H1 (cell line): ENCODE results near the gene ATF7IP2. TPM values are rescaled to one million over a fixed set of nuclear protein-coding genes. Genes with fewer than 3 reads are reported as not detected.

ENCODE experiments used
- CTCF ChIA-PET: fragments of 300-600 bp; sonication (Branson Sonifier 250); formaldehyde crosslinking; loops from one replicate; lab custom pipeline; 2021; ENCODE audit not compliant: partially characterized antibody; lab: Charles Lee
- POLR2A ChIA-PET: fragments of 300-600 bp; sonication (Branson Sonifier 250); formaldehyde crosslinking; loops from one replicate; lab custom pipeline; 2021; ENCODE audit warnings: inconsistent platforms; ENCODE audit not compliant: partially characterized antibody; lab: Charles Lee
- DNase-seq, 2 experiments: peaks; one replicate each; pipeline versions ENCODE4 v3.0.0 to v3.0.0-alpha.2; 2010 to 2022; ENCODE audit warnings: low spot score in 2 of 2, low read depth in 1 of 2, mixed read lengths in 1 of 2
- FAIRE-seq: peaks from 2 replicates; lab custom pipeline; 2011; peaks lifted over from hg19 to GRCh38; lab: Jason Lieb, UNC
- H2AFZ ChIP-seq: 2 replicates; pipeline ENCODE4 v1.8.1; 2012; ENCODE audit warnings: low read length, inconsistent platforms
- H2AK5ac ChIP-seq: 2 replicates; pipeline ENCODE4 v1.6.1; 2013; ENCODE audit warnings: low read depth, low read length
- H2BK120ac ChIP-seq: replicated peaks from 2 replicates; pipeline ENCODE3; 2013; ENCODE audit warnings: low read depth, low read length, inconsistent platforms
- H2BK12ac ChIP-seq: 2 replicates; pipeline ENCODE4 v1.6.1; 2013; ENCODE audit warnings: low read depth, low read length
- H2BK15ac ChIP-seq: 2 replicates; pipeline ENCODE4 v1.6.1; 2013; ENCODE audit warnings: low read length
- H2BK20ac ChIP-seq: 2 replicates; pipeline ENCODE4 v1.6.1; 2013; ENCODE audit warnings: low read length
- H2BK5ac ChIP-seq: 2 replicates; pipeline ENCODE4 v1.6.1; 2013; ENCODE audit warnings: low read depth, low read length
- H3K14ac ChIP-seq: 2 replicates; pipeline ENCODE4 v1.6.1; 2013; ENCODE audit warnings: inconsistent platforms; ENCODE audit not compliant: insufficient read length
- H3K18ac ChIP-seq: 2 replicates; pipeline ENCODE4 v1.6.1; 2013; ENCODE audit warnings: low read length; ENCODE audit errors: extremely low read depth
- H3K23ac ChIP-seq: 2 replicates; pipeline ENCODE4 v1.6.1; 2013; ENCODE audit warnings: inconsistent platforms; ENCODE audit not compliant: insufficient read length
- H3K23me2 ChIP-seq: 2 replicates; pipeline ENCODE4 v1.6.1; 2013; ENCODE audit warnings: low read depth, low read length
- H3K27ac ChIP-seq: 2 replicates; pipeline ENCODE4 v1.6.1; 2011; ENCODE audit warnings: low read depth, low read length, inconsistent platforms
- H3K27me3 ChIP-seq, 4 experiments: replicated peaks in 1 of 4; 1 replicate in 1 of 4; 2 replicates in 3 of 4; pipeline versions ENCODE4 v1.6.1 to v1.8.1; 2011 to 2013; ENCODE audit warnings: low read length in 3 of 4, mild to moderate bottlenecking in 3 of 4, inconsistent platforms in 2 of 4, mixed read lengths in 2 of 4, moderate library complexity in 1 of 4; ENCODE audit not compliant: control insufficient read depth in 3 of 4, insufficient read depth in 3 of 4; ENCODE audit errors: extremely low read depth in 1 of 4
- H3K36me3 ChIP-seq, 4 experiments: 2 replicates each; pipeline versions ENCODE4 v1.6.1 to v1.8.1; 2011 to 2013; ENCODE audit warnings: mild to moderate bottlenecking in 4 of 4, low read length in 3 of 4, moderate library complexity in 2 of 4, control low read depth in 1 of 4, inconsistent platforms in 1 of 4; ENCODE audit not compliant: insufficient read depth in 4 of 4, control insufficient read depth in 2 of 4
- H3K4ac ChIP-seq: replicated peaks from 2 replicates; pipeline ENCODE3; 2013; ENCODE audit warnings: low read length, low read depth, mixed read lengths, inconsistent platforms; ENCODE audit not compliant: insufficient read length
- H3K4me1 ChIP-seq, 4 experiments: replicated peaks in 1 of 4; 1 replicate in 1 of 4; 2 replicates in 3 of 4; pipeline versions ENCODE4 v1.6.1 to v1.8.1; 2011 to 2013; ENCODE audit warnings: low read length in 3 of 4, inconsistent platforms in 2 of 4, mixed read lengths in 1 of 4; ENCODE audit not compliant: insufficient read depth in 4 of 4, control insufficient read depth in 3 of 4
- H3K4me2 ChIP-seq, 2 experiments: 2 replicates each; pipeline versions ENCODE4 v1.6.1 to v1.8.1; 2011 to 2013; ENCODE audit warnings: low read depth in 2 of 2, low read length in 2 of 2, control low read depth in 1 of 2, inconsistent platforms in 1 of 2, mild to moderate bottlenecking in 1 of 2; ENCODE audit not compliant: insufficient read depth in 1 of 2
- H3K4me3 ChIP-seq, 4 experiments: fragments of 200-600, 300-600 bp in 1 of 4; sonication (generic), shearing (Covaris generic), sonication (Bioruptor Twin) in 1 of 4; 2 replicates each; pipeline versions ENCODE4 v1.5.1 to v1.8.1; 2011 to 2016; ENCODE audit warnings: low read length in 4 of 4, low read depth in 3 of 4, control low read depth in 2 of 4, inconsistent platforms in 2 of 4, mild to moderate bottlenecking in 2 of 4, mixed read lengths in 1 of 4, moderate library complexity in 1 of 4; ENCODE audit not compliant: insufficient read depth in 2 of 4; ENCODE audit errors: extremely low read depth in 1 of 4
- H3K56ac ChIP-seq: replicated peaks from 2 replicates; pipeline ENCODE3; 2013; ENCODE audit warnings: low read depth, mild to moderate bottlenecking, mixed read lengths, low read length, inconsistent platforms; ENCODE audit not compliant: insufficient read length
- H3K79me1 ChIP-seq: 2 replicates; pipeline ENCODE4 v1.6.1; 2013; ENCODE audit warnings: low read depth, low read length, control low read depth
- H3K79me2 ChIP-seq, 2 experiments: 2 replicates each; pipeline versions ENCODE4 v1.6.1 to v1.8.1; 2012 to 2013; ENCODE audit warnings: low read length in 2 of 2, mild to moderate bottlenecking in 2 of 2, inconsistent platforms in 1 of 2; ENCODE audit not compliant: insufficient read depth in 2 of 2, control insufficient read depth in 1 of 2
- H3K9ac ChIP-seq, 4 experiments: replicated peaks in 1 of 4; 1 replicate in 1 of 4; 2 replicates in 3 of 4; pipeline versions ENCODE4 v1.6.1 to v1.8.1; 2011 to 2013; ENCODE audit warnings: low read depth in 3 of 4, low read length in 3 of 4, control low read depth in 2 of 4, mild to moderate bottlenecking in 2 of 4, moderate library complexity in 2 of 4, inconsistent platforms in 1 of 4; ENCODE audit errors: extremely low read depth in 1 of 4
- H3K9me3 ChIP-seq, 2 experiments: 2 replicates each; pipeline versions ENCODE4 v1.6.1 to v1.8.1; 2012 to 2013; ENCODE audit warnings: mild to moderate bottlenecking in 2 of 2, moderate library complexity in 2 of 2, control low read depth in 1 of 2, inconsistent platforms in 1 of 2, low read depth in 1 of 2, low read length in 1 of 2, mixed read lengths in 1 of 2; ENCODE audit not compliant: insufficient read depth in 2 of 2
- H4K20me1 ChIP-seq, 2 experiments: replicated peaks in 1 of 2; 2 replicates each; pipeline versions ENCODE3 to v1.8.1; 2011 to 2013; ENCODE audit warnings: inconsistent platforms in 2 of 2, low read length in 2 of 2, mild to moderate bottlenecking in 1 of 2; ENCODE audit not compliant: insufficient read depth in 2 of 2, control insufficient read depth in 1 of 2
- H4K5ac ChIP-seq: 2 replicates; pipeline ENCODE4 v1.6.1; 2013; ENCODE audit warnings: low read length, low read depth, mixed read lengths, inconsistent platforms; ENCODE audit not compliant: insufficient read length
- H4K8ac ChIP-seq: 2 replicates; pipeline ENCODE4 v1.8.0; 2013; ENCODE audit warnings: mild to moderate bottlenecking, moderate library complexity, low read length, inconsistent platforms; ENCODE audit not compliant: insufficient read depth; ENCODE audit errors: extremely low read depth
- H4K91ac ChIP-seq: replicated peaks from 2 replicates; pipeline ENCODE3; 2013; ENCODE audit warnings: low read length, mixed read lengths, inconsistent platforms; ENCODE audit not compliant: insufficient read length
- BRCA1 ChIP-seq: IDR thresholded peaks from 2 replicates; pipeline ENCODE4 v1.6.1; 2012; ENCODE audit warnings: low read depth, low read length, improper control_type of control experiment
- JUN ChIP-seq: IDR thresholded peaks from 2 replicates; pipeline ENCODE4 v1.6.1; 2011; ENCODE audit warnings: low read depth, mild to moderate bottlenecking, improper control_type of control experiment, low read length
- KDM1A ChIP-seq: fragments of 200-600, 300-600 bp; sonication (generic); IDR thresholded peaks from 2 replicates; pipeline ENCODE4 v1.7.1; 2016; ENCODE audit warnings: mild to moderate bottlenecking, low read length, borderline replicate concordance
- KDM4A ChIP-seq: IDR thresholded peaks from one replicate; pipeline ENCODE4 v1.7.1; 2012; ENCODE audit warnings: low read depth, mild to moderate bottlenecking, moderate library complexity, low read length, inconsistent platforms; ENCODE audit not compliant: severe bottlenecking
- KDM5A ChIP-seq: fragments of 200-600 bp; IDR thresholded peaks from 2 replicates; pipeline ENCODE4 v1.7.1; 2012; ENCODE audit warnings: mild to moderate bottlenecking, low read length, inconsistent platforms, mixed read lengths
- MAFK ChIP-seq: IDR thresholded peaks from 2 replicates; pipeline ENCODE4 v1.6.1; 2012; ENCODE audit warnings: low read depth, mild to moderate bottlenecking, improper control_type of control experiment, low read length
- NRF1 ChIP-seq: IDR thresholded peaks from 2 replicates; pipeline ENCODE4 v1.6.1; 2011; ENCODE audit warnings: mild to moderate bottlenecking, low read depth, low read length, improper control_type of control experiment
- POLR2AphosphoS5 ChIP-seq: IDR thresholded peaks from 2 replicates; pipeline ENCODE4 v1.6.1; 2011; ENCODE audit warnings: low read depth, low read length
- SAP30 ChIP-seq: fragments of 300-600 bp; sonication (generic); IDR thresholded peaks from 2 replicates; pipeline ENCODE4 v1.7.1; 2012; ENCODE audit warnings: low read length, moderate library complexity, mild to moderate bottlenecking, inconsistent platforms; ENCODE audit not compliant: insufficient read depth, insufficient replicate concordance
- SP1 ChIP-seq: IDR thresholded peaks from 2 replicates; pipeline ENCODE4 v1.6.1; 2011; ENCODE audit warnings: low read depth, low read length
- SUZ12 ChIP-seq: fragments of 200-600 bp; sonication (generic); IDR thresholded peaks from 2 replicates; pipeline ENCODE4 v1.6.1; 2012; ENCODE audit warnings: mild to moderate bottlenecking, inconsistent platforms, low read length, moderate library complexity, mixed read lengths
- TAF7 ChIP-seq: optimal IDR thresholded peaks from 2 replicates; pipeline ENCODE3; 2011; ENCODE audit warnings: low read depth, mild to moderate bottlenecking, inconsistent platforms, low read length, moderate library complexity, borderline replicate concordance
- WGBS, 2 experiments: shearing (Covaris generic) in 1 of 2; methylation state at CpG; one replicate each; pipeline versions ENCODE4 v1.1.6 to v1.1.7; 2013 to 2015; ENCODE audit warnings: low lambda C conversion rate in 2 of 2, mixed read lengths in 2 of 2, inconsistent platforms in 1 of 2, low coverage in 1 of 2, missing lambda C conversion rate in 1 of 2; ENCODE audit not compliant: insufficient replicate concordance in 2 of 2, insufficient coverage in 1 of 2, insufficient read length in 1 of 2; ENCODE audit errors: extremely low coverage in 1 of 2, missing lambda C conversion rate in 1 of 2; 5-methylcytosine and 5-hydroxymethylcytosine counted together
- polyA plus RNA-seq, 7 experiments: library from polyadenylated mRNA; depleted of rRNA in 3 of 7; stranded (reverse) in 5 of 7; unstranded in 2 of 7; fragments of >200 nt in 5 of 7; fragments of 200-250 nt in 2 of 7; gene quantifications; 1 replicate in 5 of 7; 2 replicates in 1 of 7; 4 replicates in 1 of 7; pipeline versions ENCODE4 v1.2.1 to v1.2.3, GENCODE V29; 2011 to 2013; ENCODE audit warnings: missing spikeins in 2 of 7, mixed read lengths in 2 of 7
- total RNA-seq: library from RNA; stranded (reverse); fragmentation: NEBNext Ultra II Directional; extraction: Animal tissue kit (Norgen Biotek cat#: 25700); gene quantifications from 2 replicates; pipeline ENCODE4 v1.2.1, GENCODE V29; 2021
- TF ChIP-seq, protein P1 (sequence below): IDR thresholded peaks from 2 replicates; pipeline ENCODE4 v1.6.1; 2012; ENCODE audit warnings: inconsistent platforms

Gene ATF7IP2
- total and polyA plus RNA-seq, 2 of the 8 experiments (the other 6 are each of a cell fraction or from before 2014, with no cell fraction given): 28.7 to 32.8 TPM

- CTCF ChIA-PET: no interaction called here
- H2BK15ac ChIP-seq: no peak overlapping the region
- POLR2A ChIA-PET: no interaction called here
These were observed 2.2 kb upstream of the ATF7IP2 start for GRCh38 chr16:10383626-10384025.

More at GRCh38 chr16:10383626-10384025, 2.2 kb upstream of the ATF7IP2 start:
- Histone ChIP-seq H2BK5ac (no peak overlapping the region), H3K27me3 (no peaks in the 10 kb centered on the region), H4K20me1 (peaks cover 0 to 2% of the 10 kb centered on the region in 2 experiments), H3K23me2 (no peaks in the 10 kb centered on the region), H3K56ac (no peak overlapping the region), H3K4me1 (peaks cover 0 to 5% (median 2%) of the 10 kb centered on the region in 4 experiments; a peak in 3 of 7 replicates), H3K36me3 (no peaks in the 10 kb centered on the region; a peak in 1 of 8 replicates), H3K4ac (no peak overlapping the region), H2BK20ac (no peak overlapping the region), H2AFZ (no peak overlapping the region), H3K79me1 (no peaks in the 10 kb centered on the region; the same call in 1 of the 2 replicates), H3K4me3 (no peak overlapping the region), H2AK5ac (no peak overlapping the region), H3K4me2 (no peak overlapping the region), H4K5ac (no peak overlapping the region), H3K9me3 (no peaks in the 10 kb centered on the region), H4K91ac (no peak overlapping the region), H2BK12ac (no peak overlapping the region), H3K23ac (no peak overlapping the region), H3K18ac (no peak overlapping the region), H3K79me2 (peaks cover 0 to 21% of the 10 kb centered on the region in 2 experiments; a peak in 2 of 4 replicates), H2BK120ac (no peak overlapping the region), H3K27ac (no peak overlapping the region), H4K8ac (no peak overlapping the region), H3K14ac (no peak overlapping the region), H3K9ac (no peak overlapping the region)
- 84% methylated on average over 3 of the region's 3 CpGs; no CpG with 5 or more reads in 1 of the 2 experiments for WGBS, 2 experiments
- FAIRE-seq (no peak), DNase-seq (no peak)
- TF ChIP-seq MAFK (no peak), SAP30 (no peak), JUN (no peak), SUZ12 (no peak), TAF7 (no peak), SP1 (no peak), KDM1A (no peak), KDM4A (no peak), NRF1 (no peak), BRCA1 (no peak), KDM5A (no peak), POLR2AphosphoS5 (no peak)
- TF ChIP-seq, protein P1, sequence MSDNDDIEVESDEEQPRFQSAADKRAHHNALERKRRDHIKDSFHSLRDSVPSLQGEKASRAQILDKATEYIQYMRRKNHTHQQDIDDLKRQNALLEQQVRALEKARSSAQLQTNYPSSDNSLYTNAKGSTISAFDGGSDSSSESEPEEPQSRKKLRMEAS: no peak
